Measurements from ENCODE around the gene ZNF683.
A peak's percentile ranks its signal among the peaks of the same experiment; 100 is the strongest.
"Not testable (repeated sequence)": the region's sequence is repeated elsewhere in the genome, so short reads cannot be mapped to it uniquely, and the experiment has no call there.

The ZNF683 gene

GRCh38 chr1:26335774-26336476 is 36.6 kb downstream of the ZNF683 start:
- DNase-seq: peak in 1 of 2 experiments; percentile 45

- not testable (repeated sequence) for DNase-seq
These were observed 39.2 kb downstream of the ZNF683 start for GRCh38 chr1:26333312-26333711.

- DNase-seq: no peak
These were observed 42.3 kb downstream of the ZNF683 start for GRCh38 chr1:26330276-26330675.

- DNase-seq: not testable (repeated sequence)
These were observed 43.2 kb downstream of the ZNF683 start for GRCh38 chr1:26329380-26329779.

- no peak for DNase-seq
These were observed 44.0 kb downstream of the ZNF683 start for GRCh38 chr1:26328597-26328996.

- DNase-seq: peak; percentile 12 to 59
These were observed 44.6 kb downstream of the ZNF683 start for GRCh38 chr1:26327956-26328362.

GRCh38 chr1:26324550-26324949 is 48.0 kb downstream of the ZNF683 start:
- no peak for DNase-seq

GRCh38 chr1:26323382-26323781 is 49.2 kb downstream of the ZNF683 start:
- DNase-seq: no peak

- no peak for DNase-seq
These were observed 50.6 kb downstream of the ZNF683 start for GRCh38 chr1:26322042-26322331.

GRCh38 chr1:26321315-26322041 is 51.1 kb downstream of the ZNF683 start:
- peak; percentile 48 to 79 for DNase-seq

- DNase-seq: no peak
These were observed 51.7 kb downstream of the ZNF683 start for GRCh38 chr1:26320896-26321295.

- peak in 1 of 2 experiments; percentile 47 for DNase-seq
These were observed 54.0 kb downstream of the ZNF683 start for GRCh38 chr1:26318338-26319064.

GRCh38 chr1:26317612-26318337 is 54.8 kb downstream of the ZNF683 start, which contains the start of gene CD52:
Gene CD52 (plus strand): TSS chr1:26317958. CDS start chr1:26318018, 60 bp downstream.
- no peak for DNase-seq

GRCh38 chr1:26317146-26317545 is 55.4 kb downstream of the ZNF683 start:
- DNase-seq: no peak

- DNase-seq: no peak
These were observed 56.4 kb downstream of the ZNF683 start for GRCh38 chr1:26315874-26316850.

- no peak for DNase-seq
These were observed 58.0 kb downstream of the ZNF683 start for GRCh38 chr1:26314501-26314900.
